ENCODE measurements around the gene FCHSD1. TPM values are rescaled to one million over a fixed set of nuclear protein-coding genes. Genes with fewer than 3 reads are reported as not detected.

The FCHSD1 gene
- total and polyA plus RNA-seq, 2 donors (not counting 1 experiment from before 2014, with no cell fraction given): 123 to 193 TPM

- DNase-seq (no peak), ATAC-seq (ENCODE audit: low read depth) (peak; percentile 7)
- H3K79me2 ChIP-seq (ENCODE audit: control insufficient read depth, insufficient read depth, low read length): no peaks in the 10 kb centered on the region
- ChIA-PET CTCF (interaction anchor here (1.0 to 10.3 kb wide), 45 partner anchors 9 to 1106 kb away, joined by 3 to 198 read pairs (median 5); partner anchors contain the start of genes ARAP3, DELE1, GNPDA1 and HDAC3), POLR2A (interaction anchor here (0.5 to 1.9 kb wide), 4 partner anchors 73 to 320 kb away, joined by 3 to 7 read pairs (median 3); partner anchors contain the start of gene GNPDA1)
- no peak overlapping the region for H3K27ac ChIP-seq (ENCODE audit: low read length in 2 of 2)
- TF ChIP-seq EZH2 (IDR thresholded peaks at IDR 0.05; ENCODE audit: borderline replicate concordance, insufficient read depth, low read depth, low read length, poor library complexity, severe bottlenecking): no peak
- TF ChIP-seq CTCF (IDR thresholded peaks at IDR 0.05): no peak
- WGBS (ENCODE audit: insufficient coverage): 38% methylated on average over 5 of the region's 5 CpGs
- H4K20me1 ChIP-seq (ENCODE audit: control insufficient read depth, insufficient read depth, low read length, poor library complexity, severe bottlenecking): no peaks in the 10 kb centered on the region
- H3K4me1 Mint-ChIP-seq: peaks cover 7% of the 10 kb centered on the region
- H3K4me1 ChIP-seq (ENCODE audit: control insufficient read depth in 2 of 2, insufficient read depth in 2 of 2, low read length in 2 of 2): peaks cover 8% of the 10 kb centered on the region in 2 donors
- H3K27ac Mint-ChIP-seq: no peak overlapping the region
- intact Hi-C loops (cut with micrococcal nuclease): loop anchor here (1.0 to 2.0 kb wide), 5 partner anchors 187 to 453 kb away; partner anchors contain the start of gene RNF14
- H3K9me3 Mint-ChIP-seq (ENCODE audit: insufficient read depth): no peaks in the 10 kb centered on the region
- H3K9me3 ChIP-seq (ENCODE audit: control extremely low read depth in 1 of 3, control insufficient read depth in 2 of 3, insufficient read depth in 1 of 3, low read length in 2 of 3): no peaks in the 10 kb centered on the region
- H3K4me3 ChIP-seq (ENCODE audit: control extremely low read depth in 1 of 5, extremely low read depth in 1 of 5, insufficient read depth in 1 of 5, low read depth in 2 of 5, low read length in 4 of 5): peak overlapping the region in 4 of 5 experiments; percentile 3 to 57 (median 33)
- H3K4me3 Mint-ChIP-seq: peak overlapping the region; percentile 44
- peaks cover 0 to 46% (median 10%) of the 10 kb centered on the region in 4 experiments for H3K27me3 ChIP-seq (replicated peaks in 1 of 4; ENCODE audit: control extremely low read depth in 1 of 4, control insufficient read depth in 3 of 4, insufficient read depth in 4 of 4, low read length in 3 of 4)
- peaks cover 73% of the 10 kb centered on the region for H3K27me3 Mint-ChIP-seq
- no peaks in the 10 kb centered on the region for H3K36me3 ChIP-seq (replicated peaks in 1 of 2; ENCODE audit: control extremely low read depth in 1 of 2, control insufficient read depth in 1 of 2, extremely low read depth in 1 of 2, insufficient read depth in 2 of 2, low read length in 1 of 2)
- peak overlapping the region; percentile 57 for H2AFZ ChIP-seq (ENCODE audit: insufficient read depth, low read depth, low read length, poor library complexity, severe bottlenecking)
- peak overlapping the region; percentile 78 for H3K4me2 ChIP-seq (replicated peaks; ENCODE audit: low read depth, low read length, poor library complexity, severe bottlenecking)
- peak overlapping the region; percentile 52 for H3K9ac ChIP-seq (ENCODE audit: low read length)
Measured at GRCh38 chr5:141692533-141692888, 41.3 kb upstream of the FCHSD1 start.

GRCh38 chr5:141691867-141692532 is 40.8 kb upstream of the FCHSD1 start:
- ChIA-PET CTCF (interaction anchor here (0.6 to 10.3 kb wide), 59 partner anchors 9 to 1106 kb away, joined by 3 to 198 read pairs (median 4); partner anchors contain the start of genes ARAP3, DELE1, GNPDA1 and HDAC3), POLR2A (interaction anchor here (0.5 to 1.9 kb wide), 5 partner anchors 73 to 320 kb away, joined by 3 to 7 read pairs (median 3); partner anchors contain the start of gene GNPDA1)
- H3K4me1 Mint-ChIP-seq: peaks cover 7% of the 10 kb centered on the region
- TF ChIP-seq CTCF (IDR thresholded peaks at IDR 0.05) (peak; percentile 98), EZH2 (IDR thresholded peaks at IDR 0.05; ENCODE audit: borderline replicate concordance, insufficient read depth, low read depth, low read length, poor library complexity, severe bottlenecking) (no peak)
- H3K27me3 Mint-ChIP-seq: peaks cover 68% of the 10 kb centered on the region
- no peaks in the 10 kb centered on the region for H3K79me2 ChIP-seq (ENCODE audit: control insufficient read depth, insufficient read depth, low read length)
- ATAC-seq (ENCODE audit: low read depth) (peak; percentile 95), DNase-seq (peak; percentile 86)
- peak overlapping the region; percentile 44 for H3K4me3 Mint-ChIP-seq
- H3K36me3 ChIP-seq (replicated peaks in 1 of 2; ENCODE audit: control extremely low read depth in 1 of 2, control insufficient read depth in 1 of 2, extremely low read depth in 1 of 2, insufficient read depth in 2 of 2, low read length in 1 of 2): no peaks in the 10 kb centered on the region
- H3K27ac ChIP-seq (ENCODE audit: low read length in 2 of 2): no peak overlapping the region
- no peaks in the 10 kb centered on the region for H3K9me3 Mint-ChIP-seq (ENCODE audit: insufficient read depth)
- no peak overlapping the region for H3K27ac Mint-ChIP-seq
- H3K27me3 ChIP-seq (replicated peaks in 1 of 4; ENCODE audit: control extremely low read depth in 1 of 4, control insufficient read depth in 3 of 4, insufficient read depth in 4 of 4, low read length in 3 of 4): peaks cover 0 to 47% (median 7%) of the 10 kb centered on the region in 4 experiments
- WGBS (ENCODE audit: insufficient coverage): 1% methylated on average over 29 of the region's 30 CpGs
- intact Hi-C loops (cut with micrococcal nuclease): loop anchor here (1.0 to 2.0 kb wide), 5 partner anchors 187 to 453 kb away; partner anchors contain the start of gene RNF14
- H3K9me3 ChIP-seq (ENCODE audit: control extremely low read depth in 1 of 3, control insufficient read depth in 2 of 3, insufficient read depth in 1 of 3, low read length in 2 of 3): no peaks in the 10 kb centered on the region
- H3K9ac ChIP-seq (ENCODE audit: low read length): peak overlapping the region; percentile 52
- H2AFZ ChIP-seq (ENCODE audit: insufficient read depth, low read depth, low read length, poor library complexity, severe bottlenecking): peak overlapping the region; percentile 57
- H3K4me1 ChIP-seq (ENCODE audit: control insufficient read depth in 2 of 2, insufficient read depth in 2 of 2, low read length in 2 of 2): peaks cover 8% of the 10 kb centered on the region in 2 donors
- H4K20me1 ChIP-seq (ENCODE audit: control insufficient read depth, insufficient read depth, low read length, poor library complexity, severe bottlenecking): no peaks in the 10 kb centered on the region
- H3K4me2 ChIP-seq (replicated peaks; ENCODE audit: low read depth, low read length, poor library complexity, severe bottlenecking): peak overlapping the region; percentile 78
- H3K4me3 ChIP-seq (ENCODE audit: control extremely low read depth in 1 of 5, extremely low read depth in 1 of 5, insufficient read depth in 1 of 5, low read depth in 2 of 5, low read length in 4 of 5): peak overlapping the region in 4 of 5 experiments; percentile 3 to 57 (median 33)

All from B cell (primary cell).